OCI-LY7 (cell line): ENCODE data around the gene ADAM15. TPM values are rescaled to one million over a fixed set of nuclear protein-coding genes. Genes with fewer than 3 reads are reported as not detected.

ENCODE experiments used
- BruUV-seq: library from RNA; stranded (reverse); fragments of 400-500 nt; replicated peaks from 2 replicates; lab custom pipeline; 2021; lab: Mats Ljungman, UMichigan
- CTCF ChIA-PET: fragments of 300-600 bp; sonication (Branson Sonifier 250); formaldehyde crosslinking; loops from one replicate; lab custom pipeline; 2022; ENCODE audit warnings: antibody characterized with exemption; ENCODE audit not compliant: unreplicated experiment; lab: Charles Lee
- POLR2A ChIA-PET: fragments of 300-600 bp; sonication (Branson Sonifier 250); formaldehyde crosslinking; loops from one replicate; lab custom pipeline; 2022; ENCODE audit warnings: antibody characterized with exemption; lab: Charles Lee
- DNase-seq: peaks from one replicate; pipeline ENCODE4 v3.0.0-alpha.2; 2015; ENCODE audit warnings: low spot score
- H2AFZ ChIP-seq: fragments of 200-600 bp; sonication (generic), shearing (Covaris generic); 2 replicates; pipeline ENCODE4 v1.6.1; 2014; ENCODE audit warnings: mild to moderate bottlenecking, antibody characterized with exemption, low read length, moderate library complexity
- H3K27ac ChIP-seq: fragments of 200-600 bp; sonication (generic); 2 replicates; pipeline ENCODE4 v1.5.1; 2014; ENCODE audit warnings: mixed run types, low read depth, mild to moderate bottlenecking, moderate library complexity, low read length, inconsistent platforms; ENCODE audit not compliant: poor library complexity, severe bottlenecking
- H3K36me3 ChIP-seq: fragments of 200-600 bp; sonication (generic); 2 replicates; pipeline ENCODE4 v1.6.1; 2014; ENCODE audit warnings: mild to moderate bottlenecking, antibody characterized with exemption, low read length, moderate library complexity, mixed read lengths; ENCODE audit not compliant: insufficient read depth
- H3K4me1 ChIP-seq: fragments of 200-600 bp; sonication (generic); 2 replicates; pipeline ENCODE4 v1.5.1; 2014; ENCODE audit warnings: mild to moderate bottlenecking, low read length; ENCODE audit not compliant: insufficient read depth, poor library complexity, severe bottlenecking
- H3K4me2 ChIP-seq: fragments of 200-600 bp; sonication (generic); 2 replicates; pipeline ENCODE4 v1.6.1; 2014; ENCODE audit warnings: mild to moderate bottlenecking, low read length
- H3K4me3 ChIP-seq: fragments of 200-600 bp; sonication (generic); 2 replicates; pipeline ENCODE4 v1.5.1; 2014; ENCODE audit warnings: mild to moderate bottlenecking, low read depth, low read length; ENCODE audit not compliant: poor library complexity, severe bottlenecking
- H3K79me2 ChIP-seq: fragments of 200-600 bp; sonication (generic); 2 replicates; pipeline ENCODE4 v1.6.1; 2016; ENCODE audit warnings: low read depth, mild to moderate bottlenecking, low read length, moderate library complexity, mixed read lengths; ENCODE audit not compliant: insufficient read depth
- H3K9me2 ChIP-seq: fragments of 200-600 bp; sonication (generic); 2 replicates; pipeline ENCODE4 v1.6.1; 2016; ENCODE audit warnings: mild to moderate bottlenecking, low read length, mixed read lengths; ENCODE audit not compliant: insufficient read depth
- H3K9me3 ChIP-seq: fragments of 200-600 bp; sonication (generic); 2 replicates; pipeline ENCODE4 v1.6.1; 2014; ENCODE audit warnings: mild to moderate bottlenecking, mixed run types, low read length, mixed read lengths
- H4K20me1 ChIP-seq: fragments of 200-600 bp; sonication (generic); 2 replicates; pipeline ENCODE4 v1.6.1; 2014; ENCODE audit warnings: mild to moderate bottlenecking, antibody characterized with exemption, low read length, moderate library complexity, mixed read lengths; ENCODE audit not compliant: insufficient read depth
- CTCF ChIP-seq: fragments of 200-600 bp; sonication (generic); conservative IDR thresholded peaks from 2 replicates; pipeline ENCODE4 v1.5.1; 2014; ENCODE audit warnings: mild to moderate bottlenecking, antibody characterized with exemption, low read length, moderate library complexity, mixed read lengths
- EZH2phosphoT487 ChIP-seq: fragments of 200-600 bp; sonication (generic); IDR thresholded peaks from 2 replicates; pipeline ENCODE4 v1.6.1; 2018; ENCODE audit warnings: low read depth, borderline replicate concordance, mild to moderate bottlenecking, mixed run types, antibody characterized with exemption, low read length, moderate library complexity, mixed read lengths
- intact Hi-C: fragments of 100-400 bp; cut with micrococcal nuclease; formaldehyde crosslinking; loops from one replicate; pipeline ENCODE4 v1.10.0; 2022; ENCODE audit not compliant: unreplicated experiment
- total RNA-seq, 2 experiments: library from RNA; depleted of rRNA in 1 of 2; stranded (reverse); fragments of >200 nt in 1 of 2; shearing (Covaris generic) in 1 of 2; gene quantifications; 2 replicates each; pipeline ENCODE4 v1.2.3, GENCODE V29; 2014 to 2022

ADAM15 gene
- total RNA-seq, 2 experiments from 2014 or later, result 19.7 to 56.1 TPM

GRCh38 chr1:155019377-155020245 lies 31.5 kb upstream of the ADAM15 start:
- Histone ChIP-seq H3K9me2 (no peaks in the 10 kb centered on the region), H3K4me1 (peaks cover 43% of the 10 kb centered on the region), H3K4me2 (no peak overlapping the region), H4K20me1 (no peaks in the 10 kb centered on the region), H3K36me3 (peaks cover 22% of the 10 kb centered on the region; the same call in 1 of the 2 replicates), H3K79me2 (no peaks in the 10 kb centered on the region), H3K4me3 (no peak overlapping the region), H3K9me3 (no peaks in the 10 kb centered on the region), H2AFZ (no peak overlapping the region), H3K27ac (no peak overlapping the region)
- TF ChIP-seq CTCF, result no peak
- no peak for TF ChIP-seq EZH2phosphoT487
- DNase-seq, result no peak
- no TSS peak for BruUV-seq
- ChIA-PET CTCF (interaction anchor here (1.3 kb wide), 1 partner anchor 36 kb away, joined by 3 read pairs; the partner anchor contains the start of gene FLAD1), POLR2A (no interaction called here)
- intact Hi-C loops, result no loop called here

- no peaks in the 10 kb centered on the region for H4K20me1 ChIP-seq
- no peaks in the 10 kb centered on the region for H3K9me3 ChIP-seq
- no peaks in the 10 kb centered on the region for H3K36me3 ChIP-seq
- no TSS peak for BruUV-seq
- TF ChIP-seq EZH2phosphoT487 (no peak), CTCF (no peak)
- DNase-seq, result no peak
- H3K4me1 ChIP-seq, result peaks cover 17% of the 10 kb centered on the region
- ChIA-PET CTCF (interaction anchor here (1.3 kb wide), 1 partner anchor 66 kb away, joined by 3 read pairs; the partner anchor contains the start of gene PBXIP1), POLR2A (interaction anchor here (0.7 kb wide), 2 partner anchors 9 to 48 kb away, joined by 3 read pairs; no protein-coding TSS in a partner anchor)
- H3K9me2 ChIP-seq, result no peaks in the 10 kb centered on the region
- no peak overlapping the region for H2AFZ ChIP-seq
- no peak overlapping the region for H3K4me3 ChIP-seq
- no peak overlapping the region for H3K27ac ChIP-seq
- intact Hi-C loops, result no loop called here
- no peak overlapping the region for H3K4me2 ChIP-seq
- H3K79me2 ChIP-seq, result no peaks in the 10 kb centered on the region
Observed at GRCh38 chr1:155022136-155022926, 28.8 kb upstream of the ADAM15 start.
